Right lobe of liver (tissue), 6 donors: ENCODE results near the gene TNNC1. TPM values are rescaled to one million over a fixed set of nuclear protein-coding genes. Genes with fewer than 3 reads are reported as not detected.

Source experiments
- ATAC-seq, 4 donors: fragments of 200-7000 bp; cut with Tn5 transposase; one replicate each; pipeline ENCODE4 v1.9.1; 2020; ENCODE audit warnings: mild to moderate bottlenecking in 4 of 4, moderate library complexity in 4 of 4
- DNase-seq, 3 donors: peaks; one replicate each; pipeline ENCODE4 v3.0.0-alpha.2; 2020
- H3K27ac ChIP-seq, 3 donors: fragments of 200-600 bp; one replicate each; pipeline ENCODE4 v1.8.0; 2022
- H3K27me3 ChIP-seq, 2 donors: fragments of 200-600 bp; one replicate each; pipeline ENCODE4 v1.8.0; 2022
- H3K36me3 ChIP-seq, 4 donors: fragments of 200-600 bp; sonication (generic) in 1 of 4; one replicate each; pipeline versions ENCODE4 v1.5.1 to v1.8.0; 2017 to 2022; ENCODE audit warnings: control low read depth in 1 of 4
- H3K4me1 ChIP-seq, 4 donors: fragments of 200-600 bp; sonication (generic) in 1 of 4; one replicate each; pipeline versions ENCODE4 v1.5.1 to v1.8.0; 2017 to 2022; ENCODE audit warnings: control low read depth in 1 of 4
- H3K4me3 ChIP-seq, 3 donors: fragments of 200-600 bp; one replicate each; pipeline ENCODE4 v1.8.0; 2022
- H3K9me3 ChIP-seq, 4 donors: fragments of 200-600 bp; sonication (generic) in 1 of 4; one replicate each; pipeline versions ENCODE4 v1.5.1 to v1.8.0; 2017 to 2022; ENCODE audit warnings: control low read depth in 1 of 4
- CTCF ChIP-seq, 4 donors: fragments of 200-600 bp in 3 of 4; fragments of 450-650 bp in 1 of 4; IDR thresholded peaks; one replicate each; pipeline versions ENCODE4 v1.5.1 to v1.8.0; 2016 to 2022; ENCODE audit warnings: antibody characterized with exemption in 4 of 4, mild to moderate bottlenecking in 2 of 4
- POLR2A ChIP-seq: fragments of 450-650 bp; IDR thresholded peaks from one replicate; pipeline ENCODE4 v1.6.1; 2017; ENCODE audit warnings: antibody characterized with exemption, mild to moderate bottlenecking
- WGBS: methylation state at CpG from one replicate; pipeline ENCODE4 v1.1.6; 2018; ENCODE audit warnings: low coverage, low lambda C conversion rate; ENCODE audit not compliant: insufficient coverage; ENCODE audit errors: missing lambda C conversion rate; 5-methylcytosine and 5-hydroxymethylcytosine counted together
- intact Hi-C, 2 donors: fragments of 100-400 bp; cut with DNase I; formaldehyde crosslinking; loops; one replicate each; pipeline versions ENCODE4 v1.11.2 to v1.14.1; 2022
- total RNA-seq, 6 experiments: library from RNA; depleted of rRNA in 2 of 6; stranded (reverse); fragments of >200 nt in 2 of 6; fragmentation: NEBNext Ultra II Directional in 3 of 6; extraction: Animal tissue kit (Norgen Biotek cat#: 25700) in 3 of 6; gene quantifications; one replicate each; pipeline versions ENCODE4 v1.1.0 to v1.2.4, GENCODE V29; 2016 to 2023
- donor health status: DM: no; HTN: yes; CAD: no.
- donor health status: DM: no; HTN: no; CAD: no.
- donor health status: DM: no; HTN: no; CAD: no.
- donor health status: DM: no; HTN: yes; CAD: no.
- donor health status: DM: no; HTN: yes; CAD: no.

The TNNC1 gene
- total RNA-seq, 6 experiments from 2014 or later, result 0.55 to 12.2 (median 1.3) TPM

GRCh38 chr3:52443791-52444687, 9.8 kb downstream of the TNNC1 start:
- WGBS, result 70% methylated on average over 3 of the region's 25 CpGs
- no peak for DNase-seq
- Histone ChIP-seq H3K27me3 (no peaks in the 10 kb centered on the region), H3K4me1 (peaks cover 0 to 6% (median 2%) of the 10 kb centered on the region in 4 donors), H3K27ac (no peak overlapping the region), H3K9me3 (no peaks in the 10 kb centered on the region), H3K4me3 (no peak overlapping the region), H3K36me3 (no peaks in the 10 kb centered on the region)
- TF ChIP-seq CTCF (IDR thresholded peaks at IDR 0.05), result no peak
- no peak for TF ChIP-seq POLR2A
- intact Hi-C loops, result no loop called here
- ATAC-seq, result no peak

GRCh38 chr3:52443268-52443610, 10.6 kb downstream of the TNNC1 start:
- Histone ChIP-seq H3K36me3 (no peaks in the 10 kb centered on the region), H3K27me3 (no peaks in the 10 kb centered on the region), H3K9me3 (no peaks in the 10 kb centered on the region), H3K27ac (no peak overlapping the region), H3K4me3 (no peak overlapping the region), H3K4me1 (peaks cover 0 to 6% (median 2%) of the 10 kb centered on the region in 4 donors)
- DNase-seq (no peak), ATAC-seq (no peak)
- WGBS, result 88% methylated on average over 5 of the region's 8 CpGs
- intact Hi-C loops, result no loop called here
- TF ChIP-seq POLR2A, result no peak
- no peak for TF ChIP-seq CTCF (IDR thresholded peaks at IDR 0.05)

GRCh38 chr3:52442409-52443267, 11.2 kb downstream of the TNNC1 start:
- H3K9me3 ChIP-seq, result no peaks in the 10 kb centered on the region
- 37% methylated on average over 2 of the region's 16 CpGs for WGBS
- no peak overlapping the region for H3K4me3 ChIP-seq
- no peak for DNase-seq
- no peaks in the 10 kb centered on the region for H3K36me3 ChIP-seq
- ATAC-seq, result no peak
- H3K4me1 ChIP-seq, result peaks cover 0 to 6% (median 2%) of the 10 kb centered on the region in 4 donors
- H3K27me3 ChIP-seq, result no peaks in the 10 kb centered on the region
- TF ChIP-seq POLR2A (no peak), CTCF (IDR thresholded peaks at IDR 0.05) (no peak)
- intact Hi-C loops, result no loop called here
- no peak overlapping the region for H3K27ac ChIP-seq

- no peaks in the 10 kb centered on the region for H3K9me3 ChIP-seq
- H3K36me3 ChIP-seq, result no peaks in the 10 kb centered on the region
- intact Hi-C loops, result no loop called here
- WGBS, result 67% methylated on average over 3 of the region's 18 CpGs
- H3K27ac ChIP-seq, result no peak overlapping the region
- H3K4me1 ChIP-seq, result peaks cover 0 to 6% (median 2%) of the 10 kb centered on the region in 4 donors
- TF ChIP-seq CTCF (IDR thresholded peaks at IDR 0.05) (no peak), POLR2A (no peak)
- DNase-seq (no peak), ATAC-seq (no peak)
- no peaks in the 10 kb centered on the region for H3K27me3 ChIP-seq
- no peak overlapping the region for H3K4me3 ChIP-seq
Measured at GRCh38 chr3:52441772-52442332, 12.0 kb downstream of the TNNC1 start.
